HG02759 (cell line): ENCODE measurements around the gene DNPEP.
"Not testable (repeated sequence)": the region's sequence is repeated elsewhere in the genome, so short reads cannot be mapped to it uniquely, and the experiment has no call there.

Experiments used
- ATAC-seq: cut with Tn5 transposase; IDR thresholded peaks from one replicate; pipeline ENCODE4 v1.9.1; 2021; ENCODE audit warnings: mild to moderate bottlenecking, moderate library complexity; ENCODE audit not compliant: unreplicated experiment

The DNPEP gene

GRCh38 chr2:219402665-219403515 is 15.2 kb upstream of the DNPEP start:
- peak; percentile 75 for ATAC-seq

DNA sequence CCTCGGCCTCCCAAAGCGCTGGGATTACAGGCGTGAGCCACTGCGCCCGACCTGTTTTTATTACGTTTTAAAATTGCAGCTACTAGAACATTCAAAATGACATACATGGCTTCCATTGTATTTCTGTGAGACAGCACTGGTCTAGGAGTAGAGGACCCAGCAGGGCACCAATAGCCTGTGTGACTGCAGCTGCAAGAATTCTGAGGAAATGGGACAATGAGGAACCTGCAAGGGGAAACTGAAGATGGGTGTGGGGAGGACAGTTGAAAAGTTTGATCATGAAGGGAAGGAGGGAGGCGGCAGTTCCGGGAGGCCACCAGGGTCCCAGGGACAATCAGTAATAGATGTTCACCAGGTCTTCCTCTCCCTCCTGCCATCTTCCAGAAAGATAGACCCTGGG is 13.9 kb upstream of the DNPEP start:
- ATAC-seq: no peak

DNA sequence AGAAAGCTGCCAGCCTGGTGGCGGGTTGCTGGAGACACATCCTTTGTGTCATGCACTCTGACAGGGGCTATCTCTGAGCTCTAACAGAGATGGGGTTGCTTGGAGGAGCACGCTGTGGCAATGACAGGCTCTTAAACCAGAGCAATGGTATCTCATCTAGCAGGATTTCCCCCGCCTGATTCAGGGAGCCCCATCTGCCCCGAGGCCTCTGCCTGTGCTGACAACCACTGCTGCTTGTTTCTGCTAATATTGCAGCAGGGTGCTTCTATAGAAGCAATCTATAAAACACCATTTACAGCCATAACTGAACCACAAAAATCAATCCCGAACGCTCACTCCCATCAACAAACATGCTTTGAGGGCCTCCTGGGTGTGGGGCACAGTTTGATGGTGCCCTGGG is 12.8 kb upstream of the DNPEP start:
- ATAC-seq: no peak

- no peak for ATAC-seq
Measured at GRCh38 chr2:219399716-219400478, 12.2 kb upstream of the DNPEP start.

GRCh38 chr2:219398721-219399363 is 11.1 kb upstream of the DNPEP start:
- no peak for ATAC-seq

DNA sequence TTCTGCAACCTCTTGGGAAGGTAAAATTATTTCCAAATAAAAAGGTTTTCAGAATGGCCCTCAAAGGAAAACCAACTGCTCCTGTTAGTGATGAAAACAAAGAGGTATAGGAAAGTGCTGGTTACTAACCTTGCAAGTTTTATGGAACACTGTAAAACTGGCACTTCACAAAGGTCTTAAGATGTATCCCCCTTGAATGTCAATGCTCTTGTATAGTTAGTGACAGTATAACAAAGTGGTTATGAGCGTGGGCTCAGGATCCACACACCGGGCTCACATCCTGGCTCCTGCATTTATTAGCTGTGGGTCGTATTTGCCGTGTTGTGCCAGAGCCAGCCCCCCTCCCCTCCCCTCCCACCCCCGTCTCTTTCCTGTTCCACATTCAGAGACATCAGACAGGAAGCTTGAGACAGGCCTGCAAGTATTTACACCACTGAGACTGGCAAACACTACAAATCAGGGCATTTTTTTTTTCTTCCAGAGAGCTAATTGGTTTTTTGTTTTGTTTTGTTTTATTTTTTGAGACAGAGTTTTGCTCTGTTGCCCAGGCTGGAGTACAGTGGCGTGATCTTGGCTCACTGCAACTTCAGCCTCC is 9.2 kb upstream of the DNPEP start:
- ATAC-seq: no peak

DNA sequence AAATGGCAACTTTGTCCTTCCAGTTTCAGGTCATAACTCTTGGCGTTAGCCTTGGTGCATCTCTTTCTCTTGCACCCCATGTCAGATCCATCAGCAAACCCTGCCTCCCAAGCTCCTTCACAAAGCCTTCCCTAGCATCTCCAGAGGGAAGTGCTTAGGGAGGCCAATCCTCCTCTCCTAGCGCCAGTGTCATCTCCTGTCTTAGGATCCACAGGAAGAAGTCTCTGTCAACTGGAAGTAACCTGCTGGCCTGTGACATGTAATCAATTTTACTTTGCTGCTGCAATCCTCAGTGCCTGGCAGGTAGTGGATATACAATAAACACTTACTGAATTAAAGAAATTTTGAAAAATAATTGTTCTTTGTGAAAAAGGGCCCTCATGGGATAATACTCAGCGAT is 7.9 kb upstream of the DNPEP start:
- no peak for ATAC-seq

GRCh38 chr2:219395056-219395455 is 7.3 kb upstream of the DNPEP start:
- ATAC-seq: not testable (repeated sequence)

DNA sequence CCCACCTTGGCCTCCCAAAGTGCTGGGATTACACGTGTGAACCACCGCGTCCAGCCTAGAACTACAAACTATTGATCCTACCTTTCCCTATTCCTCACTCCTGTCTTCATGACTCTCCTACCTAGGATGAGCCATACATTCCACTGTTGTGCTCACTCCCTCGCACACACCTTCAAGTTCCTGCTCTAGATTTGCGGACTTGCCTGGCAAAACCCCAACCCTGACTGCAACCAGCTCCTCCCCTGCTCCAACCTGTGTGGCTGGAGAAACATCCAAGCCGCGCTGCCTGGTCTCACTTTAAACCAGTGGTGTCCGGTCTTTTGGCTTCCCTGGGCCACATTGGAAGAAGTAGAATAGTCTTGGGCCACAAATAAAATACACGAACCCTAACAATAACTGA is 5.0 kb upstream of the DNPEP start:
- ATAC-seq: no peak

- ATAC-seq: no peak
Measured at GRCh38 chr2:219388907-219389156, 1.1 kb upstream of the DNPEP start.

- ATAC-seq: peak; percentile 79
Measured at GRCh38 chr2:219388121-219388906, 602 bp upstream of the DNPEP start.

GRCh38 chr2:219386532-219387280 is 1.0 kb downstream of the DNPEP start:
- ATAC-seq: no peak

- ATAC-seq: no peak
Measured at GRCh38 chr2:219385958-219386520, 1.7 kb downstream of the DNPEP start.

GRCh38 chr2:219384859-219385258 is 2.9 kb downstream of the DNPEP start:
- no peak for ATAC-seq

GRCh38 chr2:219384083-219384713 is 3.5 kb downstream of the DNPEP start:
- ATAC-seq: no peak

DNA sequence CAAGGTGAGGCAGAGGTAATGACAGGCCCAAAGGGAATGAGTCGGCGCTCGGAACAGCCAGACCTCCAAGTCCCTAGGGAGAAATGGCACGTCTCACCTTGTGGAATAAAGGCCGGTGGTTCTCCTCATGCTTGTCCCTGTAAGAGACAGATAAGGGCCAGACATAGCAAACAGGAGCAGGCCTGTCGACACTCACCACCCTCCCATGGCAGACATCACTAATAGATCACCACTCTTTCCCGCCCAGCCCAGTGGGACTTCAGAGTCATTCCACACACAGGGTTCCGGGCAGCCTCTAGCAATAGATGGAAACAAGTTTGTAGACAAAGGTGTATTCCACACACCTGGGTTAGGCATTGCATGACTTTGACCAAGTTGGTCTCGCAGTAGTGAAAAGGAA is 6.3 kb downstream of the DNPEP start:
- no peak for ATAC-seq

GRCh38 chr2:219380926-219381325 is 6.8 kb downstream of the DNPEP start:
- ATAC-seq: no peak

- ATAC-seq: no peak
Measured at GRCh38 chr2:219378163-219378851, 9.4 kb downstream of the DNPEP start.

GRCh38 chr2:219369447-219369861 is 18.3 kb downstream of the DNPEP start:
- ATAC-seq: no peak
